ENCODE measurements around the gene MRGPRD.
"Not testable (repeated sequence)": the region's sequence is repeated elsewhere in the genome, so short reads cannot be mapped to it uniquely, and the experiment has no call there.

MRGPRD gene

DNA sequence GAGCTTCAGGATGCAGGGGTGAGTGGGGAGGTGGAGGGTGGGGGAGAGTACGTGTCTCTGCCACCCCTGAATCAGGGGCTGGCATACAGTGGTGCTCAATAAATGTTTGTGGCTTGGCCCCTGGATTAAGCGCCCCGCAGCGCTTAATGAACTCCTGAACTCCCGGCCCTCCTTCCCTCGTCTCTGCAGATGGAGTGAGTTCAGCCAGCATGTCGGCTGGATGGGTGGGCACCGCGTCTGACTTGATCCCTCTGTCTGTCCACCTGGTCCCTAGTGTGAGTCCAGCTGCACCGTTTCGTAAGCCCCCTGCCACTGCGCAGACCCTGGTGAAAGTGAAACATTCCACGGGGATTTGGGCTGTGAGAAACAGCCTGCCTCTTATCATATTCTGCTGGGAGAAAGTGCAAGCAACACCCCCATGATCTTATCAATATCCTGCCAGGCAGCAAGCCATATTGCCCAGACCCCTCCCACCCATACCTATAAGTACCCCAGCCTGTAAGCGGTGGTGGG lies 12.0 kb upstream of the MRGPRD start:
- DNase-seq = no peak

DNA sequence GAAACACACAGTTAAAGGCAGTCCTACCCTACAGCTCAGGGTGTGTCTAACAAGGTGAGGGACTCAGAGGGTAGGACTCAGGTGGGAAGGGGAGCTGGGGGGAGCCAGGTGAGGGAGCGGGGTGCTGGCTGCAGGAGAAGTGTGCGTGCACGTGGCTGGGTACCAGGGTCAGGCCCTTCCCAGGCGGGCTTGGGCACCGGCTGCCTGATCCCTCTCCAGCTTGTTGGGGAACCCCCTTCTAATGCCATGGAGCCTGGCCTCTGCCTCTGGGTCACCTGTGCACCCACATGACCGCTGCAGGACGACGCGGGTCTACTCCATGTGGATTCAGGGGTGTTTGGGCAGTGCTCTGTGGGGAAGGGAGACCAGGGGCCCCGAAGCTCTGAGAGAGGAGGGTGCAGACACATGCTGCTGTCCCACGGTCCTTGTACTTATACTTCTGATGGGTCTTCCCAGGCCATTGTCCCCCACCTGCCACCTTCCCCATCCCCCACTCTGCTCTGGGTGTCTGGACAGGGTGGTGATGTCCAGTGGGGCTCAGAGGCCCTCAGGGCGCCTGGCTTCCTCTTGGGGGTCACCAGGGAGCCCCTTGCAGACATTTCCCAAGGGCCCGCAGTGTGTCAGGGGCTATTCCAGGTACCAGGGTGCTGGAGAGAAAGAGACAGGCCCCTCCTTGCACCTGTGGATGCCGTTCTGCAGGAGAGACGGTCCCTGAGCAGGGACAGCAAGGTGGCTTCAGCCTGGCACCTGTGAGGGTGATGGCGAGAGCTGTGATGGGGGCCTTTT lies 10.4 kb upstream of the MRGPRD start:
- no peak for DNase-seq

DNA sequence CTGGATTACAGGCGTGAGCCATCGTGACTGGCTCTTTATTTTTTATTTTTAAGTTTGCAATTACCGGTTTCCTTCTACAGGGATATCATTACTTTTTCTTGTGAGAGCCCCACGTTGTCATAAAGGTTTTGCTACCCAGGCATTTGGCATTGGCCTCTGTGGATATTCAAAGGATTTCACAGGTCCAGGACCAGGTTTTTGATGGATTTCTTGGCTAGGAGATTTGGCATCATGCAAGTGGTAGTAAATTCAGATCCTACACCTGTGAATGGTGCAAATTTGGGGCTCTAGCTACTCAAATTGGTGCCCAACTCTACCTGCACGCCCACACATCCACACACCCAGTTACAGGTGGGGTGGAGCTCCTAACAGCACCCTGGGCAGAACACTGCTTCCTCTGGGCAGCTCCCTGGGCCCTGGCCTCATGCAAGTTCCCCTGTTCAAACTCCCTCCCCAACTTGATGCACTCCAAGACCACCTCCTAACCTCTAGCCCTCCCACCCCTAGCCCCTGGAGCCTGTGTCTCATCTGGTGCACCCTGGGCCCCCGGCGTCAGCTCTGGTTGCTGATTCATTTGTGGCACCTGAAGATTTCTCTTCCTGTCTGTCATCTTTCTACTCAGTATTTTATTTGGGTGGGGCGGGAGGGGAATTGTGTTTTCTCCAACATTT lies 9.3 kb upstream of the MRGPRD start:
- DNase-seq = no peak

DNA sequence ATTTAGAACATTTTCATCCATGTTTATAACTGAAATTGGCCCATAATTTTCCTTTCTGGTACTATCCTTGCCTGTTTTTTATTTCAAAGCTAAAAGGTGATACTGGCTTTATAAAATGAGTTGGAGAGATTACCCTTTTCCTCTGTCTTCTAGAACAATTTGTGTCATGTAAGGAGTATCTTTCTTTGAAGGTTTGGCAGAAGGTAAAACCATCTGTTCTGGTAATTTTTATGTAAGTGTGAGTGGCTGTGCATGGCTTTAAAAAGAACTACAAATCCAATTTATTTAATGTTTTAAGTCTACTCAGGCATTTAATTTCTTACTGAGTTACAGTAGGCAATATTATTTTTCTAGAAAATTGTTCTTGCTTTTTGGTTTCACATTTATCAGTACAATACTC lies 7.7 kb upstream of the MRGPRD start:
- DNase-seq = peak; percentile 10

DNA sequence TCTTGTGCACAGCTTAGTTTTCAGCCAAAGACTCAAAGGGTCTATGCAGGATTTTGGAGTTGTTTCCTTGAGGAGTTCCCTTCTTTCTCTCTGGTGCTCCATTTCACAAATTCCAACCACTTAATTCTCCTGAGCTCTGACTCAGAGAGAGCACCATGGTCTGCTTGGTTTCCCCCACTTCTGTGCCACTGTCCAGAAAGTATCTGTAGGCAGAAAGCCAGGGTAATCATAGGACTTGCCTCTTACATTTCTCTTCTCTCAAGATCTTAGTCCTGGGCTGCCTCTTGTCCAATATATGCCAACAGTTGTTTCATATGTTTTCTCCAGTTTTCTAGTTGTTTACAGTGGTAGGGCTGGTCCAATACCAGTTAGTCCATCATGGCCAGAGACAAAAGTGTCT lies 6.4 kb upstream of the MRGPRD start:
- no peak for DNase-seq

DNA sequence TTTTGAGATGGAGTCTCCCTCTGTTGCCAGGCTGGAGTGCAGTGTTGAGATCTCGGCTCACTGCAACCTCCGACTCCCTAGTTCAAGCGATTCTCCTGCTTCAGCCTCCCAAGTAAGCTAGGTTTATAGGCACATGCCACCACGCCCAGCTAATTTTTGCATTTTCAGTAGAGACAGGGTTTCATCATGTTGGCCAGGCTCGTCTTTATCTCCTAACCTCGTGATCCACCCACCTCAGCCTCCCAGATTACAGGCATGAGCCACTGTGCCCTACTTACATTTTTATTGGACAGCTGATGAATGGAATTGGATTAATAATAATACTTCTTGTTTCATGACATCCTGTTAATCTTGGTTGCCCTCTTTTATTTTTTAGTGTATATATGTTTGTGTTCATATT lies 3.0 kb upstream of the MRGPRD start:
- no peak for DNase-seq

DNA sequence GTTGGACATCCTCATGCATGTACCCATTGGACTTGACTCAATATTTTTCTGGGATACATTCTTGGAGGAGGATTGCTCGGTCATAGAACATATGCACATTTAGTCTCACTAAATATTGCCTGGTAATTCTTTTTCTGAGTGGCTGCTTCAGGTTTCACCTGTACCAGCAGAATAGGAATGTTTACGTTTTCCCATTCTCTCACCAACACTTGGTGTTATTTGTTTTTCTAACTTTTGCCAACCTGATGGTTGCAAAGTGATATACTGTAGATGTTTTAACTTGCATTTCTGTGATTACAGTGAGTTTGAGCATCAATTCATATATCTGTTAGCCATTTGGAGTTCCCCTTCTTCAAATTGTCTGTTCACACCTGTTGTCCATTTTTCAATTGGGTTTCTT lies 1.3 kb upstream of the MRGPRD start:
- DNase-seq = no peak

DNA sequence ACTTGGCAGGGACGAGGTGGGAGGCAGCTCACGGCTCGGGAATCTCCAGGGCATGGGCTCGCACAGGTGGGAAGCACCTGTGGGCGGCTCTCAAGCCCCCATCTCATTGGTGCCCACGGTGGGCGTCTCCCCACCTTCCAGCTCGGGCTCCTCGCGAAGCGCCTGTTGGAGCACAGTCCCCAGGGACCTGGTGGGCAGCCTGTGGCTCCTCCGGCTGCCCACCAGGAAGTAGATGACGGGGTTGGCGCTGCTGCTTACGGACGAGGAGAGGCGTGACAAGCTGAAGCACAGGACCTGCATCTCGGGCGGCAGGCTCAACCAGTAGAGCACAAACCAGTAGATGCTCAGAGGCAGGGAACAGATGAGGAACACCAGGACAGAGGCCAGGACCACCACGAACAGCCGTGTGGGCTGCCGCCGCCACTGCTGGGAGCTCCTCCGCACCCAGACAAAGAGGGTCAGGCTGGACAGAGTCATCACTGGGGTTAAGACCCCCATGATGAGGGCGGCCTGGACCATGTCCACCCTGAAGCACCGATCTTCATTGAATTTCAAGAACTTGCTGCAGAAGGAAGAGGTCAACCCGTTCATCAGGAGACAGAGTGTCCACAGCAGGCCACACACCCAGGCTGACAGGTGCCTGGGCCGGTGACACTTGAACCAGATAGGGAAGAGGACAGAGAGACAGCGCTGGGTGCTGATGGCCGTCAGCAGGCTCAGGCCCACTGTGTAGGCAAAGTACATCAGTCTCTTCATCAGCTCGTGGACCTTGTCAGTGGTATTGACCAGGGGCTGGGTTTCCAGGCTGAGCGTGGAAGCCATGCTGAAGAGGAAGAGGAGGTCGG lies 633 bp downstream of the MRGPRD start:
- no peak for DNase-seq

DNA sequence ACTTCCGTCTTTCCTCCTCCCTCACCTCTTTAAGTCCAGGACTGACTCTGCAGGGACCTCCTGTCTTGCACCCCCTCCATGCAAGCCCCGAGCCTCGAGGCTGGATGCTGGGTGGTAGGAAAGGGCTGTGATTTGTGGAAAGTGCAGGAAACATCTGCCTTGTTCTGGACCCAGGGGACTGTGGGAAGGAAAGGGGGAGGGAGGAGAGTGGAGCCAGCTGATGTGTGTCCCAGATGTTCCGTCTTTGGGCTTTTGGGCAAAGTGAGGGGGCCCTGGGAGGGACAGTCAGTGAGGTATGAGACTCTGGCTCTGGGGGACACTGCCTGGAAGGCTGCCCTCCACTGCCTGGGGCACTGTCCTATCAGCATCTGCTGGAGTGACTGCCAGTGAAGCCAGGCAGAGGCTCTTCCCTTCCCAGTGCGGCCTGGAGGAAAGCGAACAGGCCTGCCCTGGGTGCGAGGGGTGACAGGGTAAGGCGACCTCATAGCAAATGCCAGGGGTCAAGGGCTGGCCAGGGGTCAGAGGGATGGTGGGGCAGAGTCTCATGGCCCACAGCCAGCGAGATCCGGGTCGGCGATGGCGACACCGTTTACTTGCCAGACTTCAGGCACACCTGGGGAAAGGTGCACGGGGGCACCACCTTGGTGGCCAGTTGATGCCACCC lies 1.7 kb downstream of the MRGPRD start:
- DNase-seq = no peak

DNA sequence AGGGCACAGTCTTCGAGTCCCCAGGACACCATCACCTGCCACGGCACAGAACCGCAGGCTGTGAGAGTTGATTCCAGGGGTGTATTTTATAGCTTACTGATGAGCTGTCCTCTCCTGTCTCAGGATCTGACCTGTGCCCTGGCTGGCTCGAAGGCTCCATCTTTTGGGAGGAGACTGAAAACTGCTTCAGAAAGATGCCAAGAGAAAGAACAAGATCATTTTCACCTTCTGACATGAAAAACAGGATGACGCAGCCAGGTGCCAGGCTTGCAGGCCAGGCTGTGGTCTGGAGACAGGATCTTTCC lies 2.2 kb downstream of the MRGPRD start:
- no peak for DNase-seq

DNA sequence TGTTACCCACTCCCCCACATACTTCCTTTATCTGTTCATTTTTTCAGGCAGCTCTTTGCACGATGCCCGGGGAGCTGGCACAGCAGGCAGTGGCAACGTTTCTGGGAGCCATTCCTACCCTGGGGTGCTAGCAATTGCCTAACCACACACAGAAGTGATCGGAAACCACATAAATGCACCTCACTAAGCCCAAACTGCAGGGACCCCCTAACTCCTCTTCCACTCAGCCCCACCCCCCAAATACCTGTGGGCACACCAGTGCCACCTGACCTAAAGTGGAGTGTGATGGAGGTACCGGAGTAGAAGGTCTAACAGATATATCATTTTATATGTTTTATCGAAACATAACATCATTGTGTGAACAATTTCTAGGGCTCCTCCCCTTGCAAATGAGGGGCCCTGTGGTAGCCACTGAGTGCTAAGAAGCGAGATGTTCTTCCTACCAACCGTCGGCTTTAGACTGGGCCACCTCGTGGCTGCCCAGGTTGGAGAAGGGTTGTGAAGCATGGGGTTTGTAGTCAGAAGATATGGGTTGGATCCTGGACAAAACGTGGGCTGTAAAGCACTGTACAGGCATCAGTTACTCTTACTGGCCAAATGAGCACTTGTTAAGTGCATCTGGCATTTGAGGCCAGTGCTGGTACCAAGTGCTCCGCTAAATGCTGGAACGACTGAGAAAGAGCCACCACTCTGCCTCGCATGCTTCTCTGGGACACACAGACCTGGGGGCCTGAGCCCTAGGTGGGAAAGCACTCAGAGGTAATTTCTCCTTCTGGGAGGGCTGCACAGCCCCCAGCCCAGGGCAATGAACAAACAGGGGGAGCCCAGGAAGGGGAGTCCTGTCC lies 2.8 kb downstream of the MRGPRD start:
- DNase-seq = no peak

DNA sequence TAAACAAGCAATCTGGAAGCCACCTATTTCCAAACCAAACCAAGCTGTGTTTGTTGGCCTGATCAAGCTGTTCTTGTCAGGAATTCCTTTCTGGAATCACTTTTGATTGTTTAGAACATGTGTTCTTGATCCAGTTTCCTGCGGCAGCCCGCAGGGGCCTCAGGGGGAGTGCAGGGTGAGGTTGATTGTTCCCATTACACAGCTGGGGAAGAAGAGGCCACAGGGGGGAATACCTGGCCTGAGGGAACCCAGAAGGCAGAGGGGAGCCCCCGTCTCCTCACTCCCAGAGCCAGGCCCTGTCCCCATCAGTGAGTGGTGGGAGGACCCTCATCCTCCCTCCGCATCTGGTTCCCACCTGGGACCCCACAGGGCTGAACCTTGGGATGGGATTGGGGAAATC lies 4.2 kb downstream of the MRGPRD start:
- no peak for DNase-seq

DNA sequence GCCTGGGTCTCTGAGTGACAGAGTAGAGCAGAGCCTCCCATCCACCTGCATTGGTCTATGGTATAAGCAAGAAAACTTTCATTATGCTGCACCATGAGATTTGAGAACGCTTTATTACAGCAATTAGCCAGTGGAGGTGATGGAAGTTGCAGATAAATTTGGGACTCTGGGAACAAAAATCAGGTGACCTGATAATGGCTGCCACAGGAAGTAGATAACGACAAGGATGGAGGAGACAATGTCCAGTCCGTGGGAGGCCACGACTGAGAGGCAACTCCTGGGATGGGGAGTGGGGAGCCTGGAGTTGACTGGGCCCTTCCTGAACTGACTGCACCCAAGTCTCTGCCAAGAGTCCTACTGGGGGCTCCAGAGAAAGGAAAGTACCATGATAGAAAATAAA lies 4.7 kb downstream of the MRGPRD start:
- DNase-seq = no peak

DNA sequence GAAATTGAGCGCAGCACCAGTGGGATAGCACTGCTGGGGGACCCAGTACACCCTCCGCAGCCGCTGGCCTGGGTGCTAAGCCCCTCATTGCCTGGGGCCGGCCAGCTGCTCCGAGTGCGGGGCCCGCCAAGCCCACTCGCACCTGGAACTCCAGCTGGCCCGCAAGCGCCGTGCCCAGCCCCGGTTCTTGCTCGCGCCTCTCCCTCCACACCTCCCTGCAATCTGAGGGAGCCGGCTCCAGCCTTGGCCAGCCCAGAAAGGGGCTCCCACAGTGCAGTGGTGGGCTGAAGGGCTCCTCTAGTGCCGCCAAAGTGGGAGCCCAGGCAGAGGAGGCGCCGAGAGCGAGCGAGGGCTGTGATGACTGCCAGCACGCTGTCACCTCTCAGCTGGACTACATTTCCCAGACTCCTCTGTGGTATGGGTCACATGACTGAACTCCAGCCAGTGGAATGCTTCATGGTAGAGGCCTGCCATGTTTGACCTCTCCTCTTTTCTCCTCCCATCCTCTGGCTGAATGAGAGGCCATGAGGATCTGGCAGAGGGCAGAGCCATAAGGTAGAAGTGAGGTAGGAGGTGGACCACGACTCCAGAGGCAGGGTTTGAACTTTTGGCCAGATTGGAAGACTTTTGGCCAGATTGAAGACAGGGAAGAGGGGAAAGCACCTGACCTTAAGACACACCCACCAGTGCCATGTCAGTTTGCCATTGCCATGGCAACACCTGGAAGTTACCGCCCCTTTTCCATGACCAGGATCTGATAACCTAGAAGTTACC lies 6.2 kb downstream of the MRGPRD start:
- no peak for DNase-seq

DNA sequence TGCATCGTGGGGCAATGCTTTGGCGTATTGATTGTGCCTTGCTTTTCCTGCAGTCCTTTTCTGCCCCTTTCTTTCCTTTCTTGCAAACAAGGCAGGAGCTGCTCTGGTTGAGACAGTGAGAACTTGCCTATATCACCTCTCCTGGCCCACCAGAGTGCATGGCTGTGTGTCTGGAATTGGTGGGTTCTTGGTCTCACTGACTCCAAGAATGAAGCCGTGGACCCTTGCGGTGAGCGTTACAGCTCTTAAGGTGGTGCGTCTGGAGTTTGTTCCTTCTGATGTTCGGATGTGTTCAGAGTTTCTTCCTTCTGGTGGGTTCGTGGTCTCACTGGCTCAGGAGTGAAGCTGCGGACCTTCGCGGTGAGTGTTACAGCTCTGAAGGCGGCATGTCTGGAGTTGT lies 7.1 kb downstream of the MRGPRD start:
- not testable (repeated sequence) for DNase-seq

DNA sequence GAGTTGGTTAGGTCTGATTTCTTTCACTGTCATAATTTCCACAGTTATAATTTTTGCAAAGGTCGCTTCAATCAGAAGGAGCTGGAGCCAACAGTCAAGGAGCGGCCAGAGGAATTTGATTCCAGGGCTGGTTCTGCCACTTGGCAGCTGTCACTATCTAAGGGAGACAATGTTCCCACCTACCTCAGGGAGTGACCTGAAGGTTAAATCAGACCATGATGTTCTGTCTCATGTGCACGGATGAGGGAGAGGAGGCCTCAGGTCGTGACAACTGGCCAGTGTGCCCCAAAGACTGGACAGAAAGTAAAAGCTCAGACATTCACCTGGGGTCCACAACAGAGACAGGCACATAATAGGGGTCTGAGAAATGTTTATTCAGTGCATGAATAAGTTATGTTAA lies 7.6 kb downstream of the MRGPRD start:
- no peak for DNase-seq

DNA sequence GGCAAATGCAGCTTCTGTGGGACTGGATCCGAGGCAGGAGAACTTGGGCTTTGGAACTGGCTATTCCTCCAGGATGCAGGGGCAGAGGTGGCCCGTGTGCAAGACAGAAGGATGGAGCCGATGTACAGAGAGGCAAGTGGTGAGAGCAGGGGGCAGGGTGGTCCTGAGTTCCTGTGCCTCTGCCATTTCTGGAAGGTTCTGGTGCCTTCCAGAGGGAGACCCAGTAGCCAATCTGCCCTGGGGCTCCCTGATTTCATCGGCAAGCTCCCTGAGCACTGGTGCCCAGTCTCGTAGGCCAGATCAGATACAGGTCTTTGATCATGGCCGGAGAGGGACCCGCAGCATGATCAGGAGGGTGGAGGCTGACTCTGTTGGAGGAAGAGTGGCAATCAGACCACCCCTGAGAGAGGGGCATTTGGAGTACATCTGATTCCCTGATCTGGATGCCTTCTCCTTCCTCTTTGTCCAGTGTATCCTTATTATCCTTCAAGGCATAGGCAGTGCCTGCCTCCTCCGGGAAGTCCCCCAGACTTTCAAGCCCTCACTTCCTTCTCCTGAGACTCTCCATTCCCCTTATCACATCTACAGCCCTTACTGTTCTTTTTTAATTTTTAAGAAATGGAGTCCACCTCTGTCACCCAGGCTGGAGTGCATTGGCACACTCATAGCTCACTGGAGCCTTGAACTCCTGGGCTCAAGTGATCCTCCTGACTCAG lies 9.7 kb downstream of the MRGPRD start:
- no peak for DNase-seq

DNA sequence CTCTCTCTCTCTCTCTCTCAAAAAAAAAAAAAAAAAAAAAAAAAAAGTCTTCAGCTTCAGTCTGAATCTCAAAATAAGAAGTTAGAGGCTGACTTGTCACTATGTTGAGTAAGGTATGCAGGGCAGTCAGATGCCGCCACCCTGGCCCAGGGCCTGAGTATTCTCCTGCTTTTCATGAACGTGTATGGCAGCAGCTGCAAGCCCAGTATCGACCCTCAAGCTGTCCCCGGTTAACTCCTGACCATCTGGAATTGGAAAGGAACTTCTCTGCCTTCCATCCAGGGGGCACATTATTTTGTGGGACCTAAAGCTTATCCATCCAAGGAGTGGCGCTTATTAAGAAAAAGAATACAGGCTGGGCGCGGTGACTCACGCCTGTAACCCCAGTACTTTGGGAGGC lies 11.4 kb downstream of the MRGPRD start:
- no peak for DNase-seq

DNA sequence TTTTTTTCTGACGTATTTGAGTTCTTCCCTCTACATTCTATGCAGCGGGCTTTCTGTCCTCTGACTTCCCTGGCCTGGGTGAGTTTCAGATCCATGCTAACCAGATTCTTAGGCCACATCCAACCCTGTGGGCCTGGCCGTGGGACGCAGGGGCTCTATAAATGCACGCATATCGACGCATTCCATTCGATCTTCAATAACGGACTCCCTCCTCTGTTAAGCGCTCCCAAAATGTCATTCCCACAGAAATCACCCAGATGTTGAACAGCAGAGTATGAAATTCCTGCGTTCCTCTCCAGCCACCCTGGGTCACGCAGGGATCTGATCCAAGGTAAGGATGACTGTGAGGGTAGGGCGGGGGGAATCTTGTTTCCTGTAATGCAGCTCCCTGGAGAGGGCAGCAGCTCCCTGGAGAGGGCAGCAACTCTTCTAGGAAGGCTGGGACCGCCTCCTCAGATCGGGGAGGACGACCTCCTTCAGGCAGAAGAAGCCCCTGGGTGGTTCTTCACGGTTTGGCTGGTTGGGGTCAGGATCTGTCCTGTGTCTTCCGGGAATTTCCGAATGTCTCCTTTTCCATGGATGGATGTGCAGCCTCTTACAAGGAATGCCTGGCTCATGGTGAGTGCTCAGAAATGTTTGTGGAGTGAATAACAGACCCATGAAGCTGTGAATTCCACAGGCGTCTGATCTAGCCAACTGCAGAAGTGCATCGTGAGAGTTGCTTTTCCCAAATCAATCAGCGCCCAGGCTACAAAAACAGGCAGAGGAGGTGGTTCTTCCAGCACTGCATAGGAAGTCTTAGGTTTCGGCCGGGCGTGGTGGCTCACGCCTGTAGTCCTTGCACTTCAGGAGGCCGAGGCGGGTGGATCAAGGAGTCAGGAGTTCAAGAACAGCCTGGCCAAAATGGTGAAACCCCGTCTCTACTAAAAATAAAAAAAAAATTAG lies 12.2 kb downstream of the MRGPRD start:
- DNase-seq = no peak

All from NCI-H69 (cell line).